Esophagus squamous epithelium (tissue), 4 donors: ENCODE data around the gene KLHDC9.

Experiments
- CTCF ChIP-seq, 6 experiments: fragments of 450-650 bp in 4 of 6; fragments of 200-600 bp in 2 of 6; sonication (generic) in 2 of 6; IDR thresholded peaks; one replicate each; pipeline ENCODE4 v1.5.1; 2016 to 2019; ENCODE audit warnings: antibody characterized with exemption in 6 of 6, mild to moderate bottlenecking in 4 of 6, moderate library complexity in 4 of 6
- POLR2A ChIP-seq, 4 donors: fragments of 450-650 bp; IDR thresholded peaks; one replicate each; pipeline ENCODE4 v1.6.1; 2017; ENCODE audit warnings: antibody characterized with exemption in 4 of 4, mild to moderate bottlenecking in 4 of 4, moderate library complexity in 3 of 4

GRCh38 chr1:161074676-161075368 lies 23.3 kb upstream of the KLHDC9 start:
- TF ChIP-seq CTCF (IDR thresholded peaks at IDR 0.05) = no peak
- TF ChIP-seq POLR2A (IDR thresholded peaks at IDR 0.05) = no peak
